Measurements from ENCODE around the gene FAM110D. TPM values are rescaled to one million over a fixed set of nuclear protein-coding genes. Genes with fewer than 3 reads are reported as not detected.

The FAM110D gene
- total and polyA plus RNA-seq, 2 donors (not counting 3 experiments of a cell fraction or from before 2014, with no cell fraction given), result 2.6 to 5.1 TPM

DNA sequence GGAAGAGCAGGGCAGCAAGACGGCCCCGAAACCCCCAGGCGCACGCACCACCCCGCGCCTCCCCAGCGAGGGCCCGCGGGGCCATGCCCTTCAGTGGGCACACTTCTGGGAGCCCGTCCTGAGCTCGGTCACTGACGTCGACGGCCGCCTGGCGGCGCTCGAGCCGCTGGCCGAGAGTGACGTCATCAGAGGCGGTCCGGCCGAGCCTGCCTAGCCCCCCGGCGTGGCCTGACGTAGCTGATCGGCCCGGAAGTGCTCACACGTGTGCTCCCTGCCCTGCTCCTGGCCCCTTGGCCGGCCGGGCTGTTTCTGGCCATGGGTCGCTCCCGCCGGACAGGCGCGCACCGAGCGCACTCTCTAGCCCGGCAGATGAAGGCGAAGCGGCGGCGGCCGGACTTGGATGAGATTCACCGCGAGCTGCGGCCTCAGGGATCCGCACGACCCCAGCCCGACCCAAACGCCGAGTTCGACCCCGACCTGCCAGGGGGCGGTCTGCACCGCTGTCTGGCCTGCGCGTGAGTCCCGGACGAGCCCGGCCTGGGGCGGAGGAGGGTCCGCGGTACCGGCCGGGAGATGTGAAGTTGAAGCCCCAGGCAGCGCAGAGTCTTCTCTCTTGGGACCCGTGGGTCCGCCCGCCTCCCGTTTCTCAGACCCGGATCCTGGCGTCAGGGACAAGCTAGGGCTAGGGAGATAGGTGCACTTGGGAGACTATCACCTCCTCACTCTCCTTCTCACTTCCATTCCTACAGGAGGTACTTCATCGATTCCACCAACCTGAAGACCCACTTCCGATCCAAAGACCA, 11.0 kb downstream of the FAM110D start, which contains the start of gene ZNF593:
Gene ZNF593, plus strand, starts transcription at position 240 of the 803 bp plus-strand sequence. Its CDS starts 76 bp downstream, at position 316.
- H3K4me3 ChIP-seq (replicated peaks in 1 of 3; ENCODE audit: insufficient read depth in 1 of 3, low read depth in 1 of 3, low read length in 3 of 3), result peak within 1 kb of the TSS; percentile 46 to 72 (median 67)
- peak within 1 kb of the TSS; percentile 60 for H3K4me2 ChIP-seq (ENCODE audit: insufficient read depth, low read length)
- BruUV-seq (replicated peaks), result TSS peak; percentile 93
- H3K27ac ChIP-seq (ENCODE audit: insufficient read depth, low read depth, low read length), result peak within 1 kb of the TSS; percentile 47
- dilution Hi-C loops (cut with MboI; ENCODE audit: extremely low pct_ligation_motif_present, low sequenced_read_pairs) (no loop called here), intact Hi-C loops (cut with micrococcal nuclease) (loop anchor here (1.0 kb wide), 4 partner anchors 64 to 193 kb away; partner anchors contain the start of gene CEP85)
- H3K9ac ChIP-seq (replicated peaks; ENCODE audit: extremely low read depth, insufficient read depth, low read length), result peak within 1 kb of the TSS; percentile 74
- DNase-seq (ENCODE audit: low read depth, low spot score) (peak; percentile 88), FAIRE-seq (peak; percentile 96)
- H3K79me2 ChIP-seq (ENCODE audit: control insufficient read depth, insufficient read depth, low read length), result peaks cover 2% of the 10 kb centered on the region
- H3K36me3 ChIP-seq (ENCODE audit: control insufficient read depth in 2 of 2, extremely low read depth in 1 of 2, insufficient read depth in 2 of 2, low read length in 2 of 2), result no peaks in the 10 kb centered on the region
- no peaks in the 10 kb centered on the region for H4K20me1 ChIP-seq (replicated peaks; ENCODE audit: control insufficient read depth, extremely low read depth, insufficient read depth, low read length)
- H3K9me1 ChIP-seq (replicated peaks; ENCODE audit: control insufficient read depth, extremely low read depth, insufficient read depth, low read length), result no peaks in the 10 kb centered on the region
- H3K9me3 ChIP-seq (replicated peaks; ENCODE audit: control insufficient read depth, insufficient read depth, low read length), result no peaks in the 10 kb centered on the region
- H3K27me3 ChIP-seq (ENCODE audit: control insufficient read depth in 2 of 2, insufficient read depth in 2 of 2, low read length in 2 of 2), result no peaks in the 10 kb centered on the region
- CTCF ChIA-PET, result interaction anchor here (0.7 to 3.7 kb wide), 43 partner anchors 8 to 247 kb away, joined by 3 to 48 read pairs (median 5); partner anchors contain the start of genes CATSPER4, CEP85, CNKSR1 and FAM110D
- POLR2A ChIA-PET, result no interaction called here
- H3K4me1 ChIP-seq (ENCODE audit: control insufficient read depth, extremely low read depth, insufficient read depth, low read length), result no peaks in the 10 kb centered on the region
- H2AFZ ChIP-seq (ENCODE audit: low read depth, low read length), result peak within 1 kb of the TSS; percentile 77
- TF ChIP-seq MYC (IDR thresholded peaks at IDR 0.05; ENCODE audit: low read depth, low read length), result peak; percentile 89
- TF ChIP-seq EZH2 (IDR thresholded peaks at IDR 0.05; ENCODE audit: borderline replicate concordance, low read depth, low read length, severe bottlenecking), result no peak
- TF ChIP-seq, protein P1, sequence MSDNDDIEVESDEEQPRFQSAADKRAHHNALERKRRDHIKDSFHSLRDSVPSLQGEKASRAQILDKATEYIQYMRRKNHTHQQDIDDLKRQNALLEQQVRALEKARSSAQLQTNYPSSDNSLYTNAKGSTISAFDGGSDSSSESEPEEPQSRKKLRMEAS (IDR thresholded peaks at IDR 0.05; ENCODE audit: insufficient read depth, insufficient read length), result peak; percentile 76
- TF ChIP-seq POLR2AphosphoS5 (IDR thresholded peaks at IDR 0.05; ENCODE audit: insufficient read depth, low read depth, low read length), result peak; percentile 92
- TF ChIP-seq FOS (IDR thresholded peaks at IDR 0.05; ENCODE audit: borderline replicate concordance, insufficient read depth, low read length), result peak; percentile 27
- TF ChIP-seq POLR2A (IDR thresholded peaks at IDR 0.05; ENCODE audit: low read depth, low read length), result peak; percentile 88
- TF ChIP-seq, protein P2, sequence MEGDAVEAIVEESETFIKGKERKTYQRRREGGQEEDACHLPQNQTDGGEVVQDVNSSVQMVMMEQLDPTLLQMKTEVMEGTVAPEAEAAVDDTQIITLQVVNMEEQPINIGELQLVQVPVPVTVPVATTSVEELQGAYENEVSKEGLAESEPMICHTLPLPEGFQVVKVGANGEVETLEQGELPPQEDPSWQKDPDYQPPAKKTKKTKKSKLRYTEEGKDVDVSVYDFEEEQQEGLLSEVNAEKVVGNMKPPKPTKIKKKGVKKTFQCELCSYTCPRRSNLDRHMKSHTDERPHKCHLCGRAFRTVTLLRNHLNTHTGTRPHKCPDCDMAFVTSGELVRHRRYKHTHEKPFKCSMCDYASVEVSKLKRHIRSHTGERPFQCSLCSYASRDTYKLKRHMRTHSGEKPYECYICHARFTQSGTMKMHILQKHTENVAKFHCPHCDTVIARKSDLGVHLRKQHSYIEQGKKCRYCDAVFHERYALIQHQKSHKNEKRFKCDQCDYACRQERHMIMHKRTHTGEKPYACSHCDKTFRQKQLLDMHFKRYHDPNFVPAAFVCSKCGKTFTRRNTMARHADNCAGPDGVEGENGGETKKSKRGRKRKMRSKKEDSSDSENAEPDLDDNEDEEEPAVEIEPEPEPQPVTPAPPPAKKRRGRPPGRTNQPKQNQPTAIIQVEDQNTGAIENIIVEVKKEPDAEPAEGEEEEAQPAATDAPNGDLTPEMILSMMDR (IDR thresholded peaks at IDR 0.05; ENCODE audit: extremely low read depth in 1 of 2, insufficient read depth in 1 of 2, low read depth in 1 of 2, low read length in 2 of 2), result peak; percentile 92 to 99
- peak; percentile 82 for TF ChIP-seq JUN (IDR thresholded peaks at IDR 0.05; ENCODE audit: borderline replicate concordance, insufficient read depth, insufficient read length, low read depth)
- no peak for TF ChIP-seq GATA2 (IDR thresholded peaks at IDR 0.05; ENCODE audit: insufficient read depth, insufficient read length, low read depth, low read length)

Data from endothelial cell of umbilical vein (primary cell).